BLaER1 (cell line): ENCODE measurements around the gene TWIST1.
A peak's percentile ranks its signal among the peaks of the same experiment; 100 is the strongest.

Source experiments
- H3K27ac ChIP-seq: shearing (Covaris generic); formaldehyde crosslinking; 2 replicates; pipeline ENCODE4 v1.8.1; 2022
- H3K27me3 ChIP-seq: shearing (Covaris generic); formaldehyde crosslinking; 2 replicates; pipeline ENCODE4 v1.8.1; 2022
- H3K36me3 ChIP-seq: shearing (Covaris generic); formaldehyde crosslinking; 2 replicates; pipeline ENCODE4 v1.8.1; 2022
- H3K4me1 ChIP-seq: shearing (Covaris generic); formaldehyde crosslinking; 2 replicates; pipeline ENCODE4 v1.8.1; 2022
- H3K4me2 ChIP-seq: shearing (Covaris generic); formaldehyde crosslinking; 2 replicates; pipeline ENCODE4 v1.8.1; 2022
- H3K4me3 ChIP-seq: shearing (Covaris generic); formaldehyde crosslinking; 2 replicates; pipeline ENCODE4 v1.8.1; 2022
- H3K9ac ChIP-seq: shearing (Covaris generic); formaldehyde crosslinking; 2 replicates; pipeline ENCODE4 v1.8.1; 2022
- H3K9me3 ChIP-seq: shearing (Covaris generic); formaldehyde crosslinking; 2 replicates; pipeline ENCODE4 v1.8.1; 2022
- H4K20me1 ChIP-seq: shearing (Covaris generic); formaldehyde crosslinking; 2 replicates; pipeline ENCODE4 v1.8.1; 2022
- Cebpa-rat ChIP-seq: shearing (Covaris generic); IDR thresholded peaks from 2 replicates; pipeline ENCODE4 v1.8.1; 2022

Gene TWIST1

DNA sequence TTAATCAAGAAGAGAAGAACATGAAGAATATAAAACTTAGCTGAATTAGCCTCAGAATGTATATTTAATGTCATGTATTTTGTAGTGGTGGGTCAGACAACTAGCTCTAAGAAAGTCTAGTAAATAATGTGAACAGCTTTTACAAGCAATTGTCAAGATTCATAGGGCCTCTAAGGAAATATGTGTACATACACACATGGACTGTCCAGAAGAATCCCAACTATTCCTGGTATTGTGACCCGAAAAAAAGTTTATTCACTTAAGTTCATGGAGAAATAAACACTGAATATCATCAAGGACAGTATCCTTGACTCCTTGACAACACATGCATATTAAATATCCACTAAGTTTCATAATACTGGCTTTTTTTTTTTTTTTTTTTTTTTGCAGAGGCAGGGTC lies 11.4 kb upstream of the TWIST1 start:
- no peak overlapping the region for H3K9ac ChIP-seq
- H3K27me3 ChIP-seq: no peaks in the 10 kb centered on the region
- TF ChIP-seq Cebpa-rat: no peak
- H3K9me3 ChIP-seq: no peaks in the 10 kb centered on the region
- H3K4me2 ChIP-seq: no peak overlapping the region
- no peak overlapping the region for H3K27ac ChIP-seq
- no peak overlapping the region for H3K4me3 ChIP-seq
- no peaks in the 10 kb centered on the region for H3K36me3 ChIP-seq
- no peaks in the 10 kb centered on the region for H3K4me1 ChIP-seq
- H4K20me1 ChIP-seq: no peaks in the 10 kb centered on the region

GRCh38 chr7:19121977-19122588 lies 4.6 kb upstream of the TWIST1 start:
- Histone ChIP-seq H3K36me3 (no peaks in the 10 kb centered on the region), H3K4me2 (no peak overlapping the region), H3K27me3 (peaks cover 49% of the 10 kb centered on the region), H3K4me3 (no peak overlapping the region), H3K9me3 (peaks cover under 1% of the 10 kb centered on the region; the same call in 1 of the 2 replicates), H4K20me1 (peaks cover 43% of the 10 kb centered on the region), H3K4me1 (peaks cover under 1% of the 10 kb centered on the region; the same call in 1 of the 2 replicates), H3K9ac (no peak overlapping the region), H3K27ac (no peak overlapping the region)
- TF ChIP-seq Cebpa-rat: no peak

DNA sequence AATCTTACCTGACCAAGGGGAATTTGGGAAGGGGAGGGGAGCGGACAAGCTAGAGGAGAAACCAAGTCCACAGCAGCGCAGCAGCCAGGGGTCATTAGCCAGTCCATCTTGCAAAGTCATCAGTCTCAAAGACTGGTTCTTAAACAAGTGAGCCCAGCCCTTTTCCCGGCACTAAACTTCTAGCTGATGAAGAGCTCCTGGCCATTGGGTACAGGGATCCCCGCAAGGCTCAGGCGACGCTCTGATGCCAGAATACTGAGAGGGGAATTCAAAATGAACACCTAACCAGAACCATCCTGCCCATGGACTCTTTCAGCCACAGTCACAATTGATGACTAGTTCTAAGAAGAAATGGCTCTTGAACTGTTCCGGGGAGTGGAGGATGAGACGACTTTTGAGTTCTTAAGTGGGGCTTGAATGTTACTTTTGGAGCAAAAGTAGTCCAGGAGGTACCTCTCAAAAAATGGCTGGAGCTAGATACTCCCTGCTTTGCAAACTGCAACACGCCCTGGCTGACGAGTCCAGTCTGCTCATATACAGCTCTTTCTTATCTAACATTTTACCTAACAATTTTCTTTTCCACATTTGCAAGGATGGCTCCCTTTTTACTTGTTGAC lies 2.5 kb upstream of the TWIST1 start:
- Histone ChIP-seq H3K36me3 (no peaks in the 10 kb centered on the region), H3K27ac (no peak overlapping the region), H3K27me3 (peaks cover 70% of the 10 kb centered on the region), H4K20me1 (peaks cover 64% of the 10 kb centered on the region), H3K4me3 (no peak overlapping the region), H3K9ac (no peak overlapping the region), H3K4me2 (no peak overlapping the region), H3K9me3 (peaks cover 10% of the 10 kb centered on the region), H3K4me1 (peaks cover 11% of the 10 kb centered on the region; the same call in 1 of the 2 replicates)
- TF ChIP-seq Cebpa-rat: no peak

DNA sequence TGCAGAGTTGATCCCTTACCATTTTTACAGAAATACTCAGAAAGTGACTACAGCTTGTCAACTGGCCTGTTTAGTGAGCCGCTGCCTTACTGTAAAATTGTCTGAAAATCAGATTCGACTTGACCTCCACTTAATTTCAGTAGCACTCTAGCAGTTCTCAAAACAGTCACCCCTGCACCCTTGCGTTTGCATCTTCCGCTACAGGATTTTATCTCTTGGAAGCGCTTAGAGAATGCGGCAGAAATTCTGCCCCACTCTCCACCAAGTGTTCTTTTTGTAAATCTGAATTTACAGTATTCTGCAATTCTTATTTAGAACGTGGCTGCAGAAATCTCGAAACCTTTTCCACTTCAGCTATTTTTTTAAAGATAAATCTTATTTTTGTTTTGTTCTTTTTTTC lies 1.9 kb upstream of the TWIST1 start:
- H3K27ac ChIP-seq: no peak overlapping the region
- no peak overlapping the region for H3K4me2 ChIP-seq
- H3K4me1 ChIP-seq: peaks cover 11% of the 10 kb centered on the region; the same call in 1 of the 2 replicates
- no peak overlapping the region for H3K9ac ChIP-seq
- H3K27me3 ChIP-seq: peaks cover 77% of the 10 kb centered on the region
- H3K9me3 ChIP-seq: peaks cover 10% of the 10 kb centered on the region
- no peak overlapping the region for H3K4me3 ChIP-seq
- no peaks in the 10 kb centered on the region for H3K36me3 ChIP-seq
- H4K20me1 ChIP-seq: peaks cover 70% of the 10 kb centered on the region
- TF ChIP-seq Cebpa-rat: no peak

- Histone ChIP-seq H3K4me3 (no peak overlapping the region), H3K27ac (no peak overlapping the region)
Measured at GRCh38 chr7:19118636-19119371, 1.4 kb upstream of the TWIST1 start.

DNA sequence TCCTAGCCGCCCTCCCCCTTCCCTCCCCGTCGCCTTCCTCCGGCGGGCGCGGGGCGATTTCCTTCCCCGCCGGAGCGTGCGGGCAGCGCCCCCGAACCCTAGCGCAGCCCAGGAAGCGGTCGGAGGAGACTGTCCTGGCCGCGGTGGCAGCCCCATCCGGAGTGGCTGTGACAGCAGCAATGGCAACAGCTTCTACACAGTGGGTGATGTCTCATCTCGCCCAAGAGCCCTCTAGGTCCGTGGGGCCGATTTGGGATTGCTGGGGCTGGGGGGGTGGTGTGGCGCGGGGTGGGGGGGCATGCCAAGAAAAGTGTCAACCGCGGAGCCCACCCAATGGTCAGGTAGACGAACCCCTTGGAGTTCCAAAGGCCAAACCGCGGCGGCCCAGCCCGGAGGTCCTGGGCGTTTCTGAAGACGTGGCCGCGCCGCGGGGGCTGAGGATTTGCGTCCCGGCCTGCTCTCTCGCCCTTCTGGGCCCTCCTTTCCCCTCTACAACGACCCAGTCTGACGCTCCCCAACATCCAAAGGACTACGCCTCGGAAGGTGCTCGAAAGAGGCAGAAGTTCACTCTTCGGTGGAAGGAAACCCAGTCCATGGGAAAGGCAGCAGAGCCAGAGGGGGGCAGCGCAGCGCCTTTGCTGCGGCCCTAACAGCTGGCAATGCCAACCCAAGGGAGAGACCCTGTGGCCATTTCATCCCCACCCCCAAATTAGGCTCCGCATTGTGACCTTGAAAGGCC lies 603 bp upstream of the TWIST1 start:
- H3K27ac ChIP-seq: no peak overlapping the region
- H3K9ac ChIP-seq: no peak overlapping the region
- no peak overlapping the region for H3K4me3 ChIP-seq
- peaks cover 84% of the 10 kb centered on the region for H4K20me1 ChIP-seq
- peaks cover 10% of the 10 kb centered on the region for H3K9me3 ChIP-seq
- H3K4me2 ChIP-seq: peak overlapping the region; percentile 23; the same call in 1 of the 2 replicates
- H3K4me1 ChIP-seq: peaks cover 11% of the 10 kb centered on the region; the same call in 1 of the 2 replicates
- H3K27me3 ChIP-seq: peaks cover 90% of the 10 kb centered on the region
- H3K36me3 ChIP-seq: no peaks in the 10 kb centered on the region
- TF ChIP-seq Cebpa-rat: no peak

More at GRCh38 chr7:19118636-19119371, 1.4 kb upstream of the TWIST1 start:
- Histone ChIP-seq H3K36me3 (no peaks in the 10 kb centered on the region), H3K9ac (no peak overlapping the region), H3K9me3 (peaks cover 10% of the 10 kb centered on the region), H3K4me2 (no peak overlapping the region), H3K4me1 (peaks cover 11% of the 10 kb centered on the region; the same call in 1 of the 2 replicates), H4K20me1 (peaks cover 76% of the 10 kb centered on the region), H3K27me3 (peaks cover 82% of the 10 kb centered on the region)
- no peak for TF ChIP-seq Cebpa-rat

GRCh38 chr7:19116121-19117090 lies 1.0 kb downstream of the TWIST1 start:
- H3K4me1 ChIP-seq: peaks cover 11% of the 10 kb centered on the region; the same call in 1 of the 2 replicates
- peak overlapping the region; percentile 41 for H3K4me3 ChIP-seq
- H3K9ac ChIP-seq: no peak overlapping the region
- H3K9me3 ChIP-seq: peaks cover 13% of the 10 kb centered on the region
- no peak overlapping the region for H3K27ac ChIP-seq
- peaks cover 100% of the 10 kb centered on the region for H3K27me3 ChIP-seq
- peak overlapping the region; percentile 46 for H3K4me2 ChIP-seq
- H3K36me3 ChIP-seq: no peaks in the 10 kb centered on the region
- TF ChIP-seq Cebpa-rat: no peak
- H4K20me1 ChIP-seq: peaks cover 96% of the 10 kb centered on the region

DNA sequence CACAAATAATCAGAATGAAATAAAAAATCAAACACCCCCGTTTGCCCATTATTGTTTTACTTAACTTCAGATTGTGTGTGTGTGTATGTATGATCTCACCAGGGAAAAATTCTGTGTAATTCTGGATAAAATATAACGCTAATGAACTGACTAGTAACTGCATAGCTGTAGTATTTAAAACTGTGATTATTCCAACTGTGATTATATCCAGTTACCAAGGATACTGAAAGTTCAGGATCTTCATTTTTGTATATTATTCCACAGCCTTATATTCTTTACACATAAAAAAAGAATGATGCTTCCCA lies 2.9 kb downstream of the TWIST1 start:
- no peak overlapping the region for H3K9ac ChIP-seq
- no peak overlapping the region for H3K4me2 ChIP-seq
- no peak for TF ChIP-seq Cebpa-rat

More for the DNA sequence above, 2.9 kb downstream of the TWIST1 start:
- Histone ChIP-seq H3K9me3 (peaks cover 13% of the 10 kb centered on the region), H3K27me3 (peaks cover 100% of the 10 kb centered on the region), H3K4me3 (no peak overlapping the region), H4K20me1 (peaks cover 96% of the 10 kb centered on the region), H3K4me1 (peaks cover 11% of the 10 kb centered on the region; the same call in 1 of the 2 replicates), H3K27ac (no peak overlapping the region), H3K36me3 (no peaks in the 10 kb centered on the region)
